ENCODE data around the gene C1QTNF2. TPM values are rescaled to one million over a fixed set of nuclear protein-coding genes. Genes with fewer than 3 reads are reported as not detected.

C1QTNF2 gene
- total RNA-seq, 1 donor from 2014 or later: 0.42 TPM

DNA sequence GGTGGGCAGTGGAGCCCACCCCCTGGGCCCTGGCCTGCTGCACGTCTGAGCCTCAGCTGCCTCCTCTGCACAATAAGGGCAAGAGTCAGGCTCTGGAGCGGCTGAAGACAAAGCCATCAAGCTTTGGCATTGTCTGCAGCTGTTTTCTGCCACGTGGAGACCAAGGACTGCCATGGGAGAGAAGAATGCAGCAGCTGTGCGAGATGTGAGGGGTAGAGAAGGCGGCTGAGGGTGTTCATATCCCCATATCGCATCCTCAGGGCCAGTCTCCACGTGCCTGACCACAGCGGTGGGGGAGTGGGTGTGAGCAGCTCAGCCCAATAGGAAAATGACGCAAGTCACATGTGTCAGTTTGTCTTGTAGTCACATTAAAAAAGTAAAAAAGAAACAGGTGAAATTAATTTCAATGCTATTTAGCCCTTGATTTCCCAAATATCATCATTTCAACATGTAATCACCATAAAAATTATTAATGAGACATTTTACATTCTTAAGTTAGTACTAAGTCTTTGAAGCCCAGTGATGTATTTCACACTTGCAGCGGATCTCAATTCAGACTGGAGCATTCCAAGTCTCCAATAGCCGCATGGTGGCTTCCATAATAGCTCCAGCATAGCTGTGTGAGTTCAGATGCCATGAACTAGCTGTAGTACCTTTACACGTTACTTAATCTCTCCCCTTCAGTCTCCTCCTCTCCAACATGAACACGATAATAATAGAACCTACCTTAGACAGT is 6.6 kb downstream of the C1QTNF2 start:
- DNase-seq (ENCODE audit: low read depth, low spot score): no peak
- Mint-ChIP-seq H3K4me1 (peaks cover 20% of the 10 kb centered on the region), H3K27ac (ENCODE audit: unreplicated experiment) (peak overlapping the region; percentile 51), H3K27me3 (ENCODE audit: low read depth) (peaks cover 16% of the 10 kb centered on the region), H3K36me3 (ENCODE audit: low read depth) (no peaks in the 10 kb centered on the region), H3K4me3 (no peak overlapping the region), H3K9me3 (no peaks in the 10 kb centered on the region)
- TF ChIP-seq, protein P1, sequence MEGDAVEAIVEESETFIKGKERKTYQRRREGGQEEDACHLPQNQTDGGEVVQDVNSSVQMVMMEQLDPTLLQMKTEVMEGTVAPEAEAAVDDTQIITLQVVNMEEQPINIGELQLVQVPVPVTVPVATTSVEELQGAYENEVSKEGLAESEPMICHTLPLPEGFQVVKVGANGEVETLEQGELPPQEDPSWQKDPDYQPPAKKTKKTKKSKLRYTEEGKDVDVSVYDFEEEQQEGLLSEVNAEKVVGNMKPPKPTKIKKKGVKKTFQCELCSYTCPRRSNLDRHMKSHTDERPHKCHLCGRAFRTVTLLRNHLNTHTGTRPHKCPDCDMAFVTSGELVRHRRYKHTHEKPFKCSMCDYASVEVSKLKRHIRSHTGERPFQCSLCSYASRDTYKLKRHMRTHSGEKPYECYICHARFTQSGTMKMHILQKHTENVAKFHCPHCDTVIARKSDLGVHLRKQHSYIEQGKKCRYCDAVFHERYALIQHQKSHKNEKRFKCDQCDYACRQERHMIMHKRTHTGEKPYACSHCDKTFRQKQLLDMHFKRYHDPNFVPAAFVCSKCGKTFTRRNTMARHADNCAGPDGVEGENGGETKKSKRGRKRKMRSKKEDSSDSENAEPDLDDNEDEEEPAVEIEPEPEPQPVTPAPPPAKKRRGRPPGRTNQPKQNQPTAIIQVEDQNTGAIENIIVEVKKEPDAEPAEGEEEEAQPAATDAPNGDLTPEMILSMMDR (conservative IDR thresholded peaks at IDR 0.05): no peak

DNA sequence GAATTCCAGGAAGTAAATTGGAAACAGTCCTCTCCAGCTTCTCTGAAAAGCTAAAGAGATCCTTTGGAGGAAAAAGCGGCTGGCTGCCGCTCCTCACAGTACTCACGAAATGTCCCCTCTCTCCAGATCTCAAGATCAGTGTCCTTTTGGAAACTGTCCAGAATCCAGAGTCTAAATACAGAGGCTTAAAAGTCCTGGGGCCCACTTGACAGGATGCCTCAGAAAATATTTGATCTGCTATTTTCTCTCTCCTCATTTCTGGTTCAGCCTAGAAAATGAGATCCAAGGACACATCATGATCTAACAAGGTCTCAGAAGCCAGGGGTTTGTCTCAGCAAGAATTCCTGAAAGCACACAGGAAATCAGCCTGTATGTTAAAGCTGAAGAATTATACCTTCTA is 7.2 kb downstream of the C1QTNF2 start:
- Mint-ChIP-seq H3K36me3 (ENCODE audit: low read depth) (no peaks in the 10 kb centered on the region), H3K9me3 (no peaks in the 10 kb centered on the region), H3K27me3 (ENCODE audit: low read depth) (peaks cover 10% of the 10 kb centered on the region), H3K27ac (ENCODE audit: unreplicated experiment) (peak overlapping the region; percentile 51), H3K4me1 (peaks cover 20% of the 10 kb centered on the region), H3K4me3 (no peak overlapping the region)
- no peak for DNase-seq (ENCODE audit: low read depth, low spot score)
- TF ChIP-seq, protein P1 (conservative IDR thresholded peaks at IDR 0.05): no peak

DNA sequence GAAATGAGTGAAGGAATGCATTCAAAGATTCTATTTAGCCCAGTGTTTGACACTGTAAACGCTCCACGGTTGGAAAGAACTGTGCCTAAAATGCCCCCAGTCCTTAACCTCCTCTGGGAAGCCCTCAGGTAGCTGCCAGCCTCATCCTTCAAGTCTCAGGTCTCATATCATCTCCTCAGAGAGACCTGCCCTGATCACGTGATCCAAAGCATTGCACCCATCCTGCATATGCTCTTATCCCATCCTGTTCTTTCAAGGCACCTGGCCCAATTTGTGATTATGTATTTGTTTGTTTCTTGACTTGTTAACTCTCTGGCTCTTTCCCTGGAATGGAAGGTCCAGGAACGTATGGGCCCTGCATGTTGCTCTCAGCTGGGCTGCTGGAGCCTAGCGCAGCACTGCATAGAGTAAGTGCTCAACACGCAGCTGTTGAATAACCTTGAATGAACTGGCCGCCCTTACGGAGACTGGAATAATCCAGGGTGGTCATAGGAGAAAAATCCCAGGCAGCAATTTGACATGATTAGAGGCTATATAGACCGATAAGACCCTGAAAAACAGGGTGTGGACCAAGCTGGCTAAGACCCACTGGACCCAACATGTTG is 8.7 kb downstream of the C1QTNF2 start:
- Mint-ChIP-seq H3K4me3 (no peak overlapping the region), H3K36me3 (ENCODE audit: low read depth) (no peaks in the 10 kb centered on the region), H3K27ac (ENCODE audit: unreplicated experiment) (no peak overlapping the region), H3K4me1 (peaks cover 30% of the 10 kb centered on the region), H3K9me3 (no peaks in the 10 kb centered on the region), H3K27me3 (ENCODE audit: low read depth) (peaks cover 5% of the 10 kb centered on the region)
- DNase-seq (ENCODE audit: low read depth, low spot score): no peak
- TF ChIP-seq, protein P1 (conservative IDR thresholded peaks at IDR 0.05): no peak

DNA sequence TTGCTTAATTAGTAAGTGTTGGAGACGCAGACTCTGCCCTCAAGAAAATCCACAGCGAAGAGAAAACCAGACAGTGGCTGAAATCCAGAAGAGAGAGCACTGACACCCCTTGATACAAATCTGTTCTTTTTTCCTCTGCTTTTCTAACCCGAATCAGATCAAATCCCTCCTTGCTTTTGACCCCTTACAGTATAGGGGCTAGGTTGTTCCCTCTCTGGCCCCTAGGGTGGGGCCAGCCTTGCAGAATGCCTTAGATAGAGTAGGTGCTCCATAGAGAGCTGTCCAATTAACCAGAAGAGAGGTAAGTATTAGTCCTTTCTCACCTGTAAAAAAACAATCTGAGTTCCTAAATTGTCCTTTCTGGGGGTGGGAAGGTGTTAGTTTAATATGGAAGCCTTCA is 10.1 kb downstream of the C1QTNF2 start:
- Mint-ChIP-seq H3K4me3 (no peak overlapping the region), H3K36me3 (ENCODE audit: low read depth) (no peaks in the 10 kb centered on the region), H3K27me3 (ENCODE audit: low read depth) (peaks cover 5% of the 10 kb centered on the region), H3K27ac (ENCODE audit: unreplicated experiment) (no peak overlapping the region), H3K9me3 (no peaks in the 10 kb centered on the region), H3K4me1 (peaks cover 37% of the 10 kb centered on the region)
- TF ChIP-seq, protein P1 (conservative IDR thresholded peaks at IDR 0.05): no peak
- no peak for DNase-seq (ENCODE audit: low read depth, low spot score)

DNA sequence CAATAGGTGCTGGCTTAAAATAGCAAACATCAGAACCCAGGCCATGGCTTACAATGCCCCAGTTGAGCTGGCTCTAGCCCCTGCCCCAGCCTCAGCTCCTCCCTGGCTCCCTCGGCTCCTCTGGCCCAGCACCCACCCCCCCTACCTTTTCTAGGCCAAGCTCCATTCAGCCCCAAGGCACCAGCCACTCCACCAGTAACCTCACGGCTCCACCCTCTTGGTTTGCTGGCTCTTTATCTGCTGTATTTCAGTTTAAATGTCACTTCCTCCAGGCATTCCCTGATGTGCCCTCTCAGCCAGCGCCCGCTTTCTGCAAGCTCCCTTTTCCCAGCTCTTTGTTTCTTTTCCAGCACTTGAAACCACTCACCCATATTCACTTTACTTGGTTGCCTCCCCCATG is 10.6 kb downstream of the C1QTNF2 start:
- peaks cover 3% of the 10 kb centered on the region for H3K27me3 Mint-ChIP-seq (ENCODE audit: low read depth)
- no peak overlapping the region for H3K4me3 Mint-ChIP-seq
- H3K4me1 Mint-ChIP-seq: peaks cover 39% of the 10 kb centered on the region
- no peaks in the 10 kb centered on the region for H3K36me3 Mint-ChIP-seq (ENCODE audit: low read depth)
- no peak for DNase-seq (ENCODE audit: low read depth, low spot score)
- H3K27ac Mint-ChIP-seq (ENCODE audit: unreplicated experiment): no peak overlapping the region
- no peaks in the 10 kb centered on the region for H3K9me3 Mint-ChIP-seq
- TF ChIP-seq, protein P1 (conservative IDR thresholded peaks at IDR 0.05): no peak

Measured in neural crest cell (in vitro differentiated cells).